Bronchial epithelial cell (primary cell): ENCODE measurements around the gene CHRNE. TPM values are rescaled to one million over a fixed set of nuclear protein-coding genes. Genes with fewer than 3 reads are reported as not detected.

Experiments
- DNase-seq: peaks from one replicate; pipeline ENCODE4 v3.0.0-alpha.2; 2010; ENCODE audit warnings: low read depth
- FAIRE-seq: peaks from 2 replicates; lab custom pipeline; 2011; peaks lifted over from hg19 to GRCh38; lab: Jason Lieb, UNC
- H3K27me3 ChIP-seq: 2 replicates; pipeline ENCODE4 v1.5.1; 2011; ENCODE audit warnings: low read length; ENCODE audit not compliant: control insufficient read depth, insufficient read depth
- H3K36me3 ChIP-seq: 2 replicates; pipeline ENCODE4 v1.5.1; 2011; ENCODE audit warnings: low read length; ENCODE audit not compliant: control insufficient read depth, insufficient read depth
- H3K4me3 ChIP-seq: 2 replicates; pipeline ENCODE4 v1.5.1; 2011; ENCODE audit warnings: mild to moderate bottlenecking, low read depth, low read length, control low read depth
- CTCF ChIP-seq: IDR thresholded peaks from 2 replicates; pipeline ENCODE4 v1.5.1; 2011; ENCODE audit warnings: mild to moderate bottlenecking, moderate library complexity, low read length, control low read depth, inconsistent platforms; ENCODE audit not compliant: insufficient read depth, severe bottlenecking
- total RNA-seq: library from RNA; depleted of rRNA; stranded (reverse); fragments of >200 nt; gene quantifications from 2 replicates; pipeline ENCODE4 v1.2.1, GENCODE V29; 2014

The CHRNE gene
- total RNA-seq, 1 donor from 2014 or later, result 0.79 TPM

DNA sequence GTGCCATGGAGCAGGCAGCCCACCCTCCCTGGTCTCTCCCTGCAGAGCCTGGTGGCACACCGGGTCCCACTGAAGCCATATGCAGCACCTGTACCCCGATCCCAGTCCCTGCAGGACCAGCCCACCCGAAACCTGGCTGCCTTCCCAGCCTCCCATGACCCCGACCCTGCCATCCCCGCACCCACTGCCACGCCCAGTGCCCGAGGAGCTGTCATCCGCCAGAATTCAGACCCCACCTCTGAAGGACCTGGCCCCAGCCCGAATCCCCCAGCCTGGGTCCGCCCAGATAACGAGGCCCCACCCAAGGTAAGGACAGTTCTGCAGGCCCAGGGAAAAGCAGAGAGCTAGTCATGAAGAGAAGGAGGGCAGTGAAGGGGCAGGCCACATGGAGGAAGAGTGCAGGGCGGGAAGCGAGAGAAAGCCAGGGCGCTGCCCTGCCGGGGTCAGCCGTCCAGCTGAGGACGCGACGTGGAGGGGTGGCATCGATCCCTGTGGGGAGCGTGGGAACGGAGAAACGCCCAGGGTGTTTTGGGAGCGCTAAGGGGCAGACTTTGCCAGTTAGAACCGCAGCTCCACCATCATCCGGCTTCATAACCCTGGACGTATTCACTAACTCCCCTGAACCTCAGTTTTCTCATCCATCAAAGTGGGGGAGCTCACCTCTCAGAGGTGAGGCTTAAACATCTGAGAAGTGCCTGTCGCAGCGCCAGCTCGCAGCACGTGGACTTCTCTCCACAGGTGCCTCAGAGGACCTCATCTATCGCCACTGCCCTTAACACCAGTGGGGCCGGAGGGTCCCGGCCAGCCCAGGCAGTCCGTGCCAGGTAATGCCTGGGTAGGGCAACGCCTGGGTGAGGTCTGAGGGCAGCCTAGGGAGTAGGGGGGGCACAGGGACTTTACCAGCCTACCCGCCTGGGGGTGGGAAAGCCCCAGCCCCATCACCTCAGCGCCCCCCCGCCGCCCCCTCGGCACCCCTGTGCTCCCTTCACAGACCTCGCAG is 11.2 kb downstream of the CHRNE start:
- TF ChIP-seq CTCF, result no peak
- FAIRE-seq, result no peak
- Histone ChIP-seq H3K4me3 (no peak overlapping the region), H3K36me3 (peaks cover 76% of the 10 kb centered on the region), H3K27me3 (no peaks in the 10 kb centered on the region)
- DNase-seq, result no peak

DNA sequence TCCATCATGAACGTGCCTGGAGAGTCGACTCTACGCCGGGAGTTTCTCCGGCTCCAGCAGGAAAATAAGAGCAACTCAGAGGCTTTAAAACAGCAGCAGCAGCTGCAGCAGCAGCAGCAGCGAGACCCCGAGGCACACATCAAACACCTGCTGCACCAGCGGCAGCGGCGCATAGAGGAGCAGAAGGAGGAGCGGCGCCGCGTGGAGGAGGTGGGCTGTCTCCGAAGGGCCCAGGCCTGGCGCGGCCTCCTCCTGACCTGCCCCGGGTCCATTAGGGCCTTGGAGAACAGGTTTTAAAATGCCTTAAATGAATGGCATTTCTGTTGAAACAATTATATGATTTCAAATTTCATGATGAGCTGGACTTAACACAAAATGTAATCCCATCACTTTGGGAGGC is 15.3 kb downstream of the CHRNE start:
- H3K36me3 ChIP-seq, result peaks cover 67% of the 10 kb centered on the region
- DNase-seq (no peak), FAIRE-seq (no peak)
- TF ChIP-seq CTCF, result no peak
- H3K4me3 ChIP-seq, result no peak overlapping the region
- no peaks in the 10 kb centered on the region for H3K27me3 ChIP-seq

GRCh38 chr17:4886830-4887229 is 16.1 kb downstream of the CHRNE start:
- no peak for TF ChIP-seq CTCF

DNA sequence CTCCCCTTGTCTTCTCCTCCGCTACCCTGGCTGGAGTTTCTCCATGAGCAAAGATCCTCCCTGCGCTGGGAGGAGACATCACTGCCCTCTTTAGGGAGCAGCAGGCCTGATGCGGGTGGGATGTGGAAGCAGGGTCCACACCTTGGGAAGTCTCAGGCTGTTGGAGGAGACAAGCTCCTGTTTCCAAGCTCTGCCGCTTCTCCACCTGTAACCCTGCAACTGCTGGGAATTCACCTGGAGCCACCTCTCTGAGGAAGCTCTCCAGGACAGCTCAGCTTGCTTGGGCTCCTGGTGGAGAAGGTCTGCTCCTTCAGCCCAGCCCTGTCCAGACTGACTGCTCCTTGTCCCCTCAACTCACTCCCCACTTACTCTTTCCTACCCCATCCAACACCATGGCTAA is 18.4 kb downstream of the CHRNE start:
- no peak overlapping the region for H3K4me3 ChIP-seq
- no peak for FAIRE-seq
- no peak for TF ChIP-seq CTCF
- H3K27me3 ChIP-seq, result no peaks in the 10 kb centered on the region
- peaks cover 62% of the 10 kb centered on the region for H3K36me3 ChIP-seq
- no peak for DNase-seq

More at GRCh38 chr17:4886830-4887229, 16.1 kb downstream of the CHRNE start:
- Histone ChIP-seq H3K36me3 (peaks cover 67% of the 10 kb centered on the region), H3K4me3 (no peak overlapping the region), H3K27me3 (no peaks in the 10 kb centered on the region)
- no peak for FAIRE-seq
- no peak for DNase-seq

GRCh38 chr17:4881761-4882555 is 20.9 kb downstream of the CHRNE start:
- DNase-seq (peak; percentile 69), FAIRE-seq (no peak)
- no peaks in the 10 kb centered on the region for H3K27me3 ChIP-seq
- H3K36me3 ChIP-seq, result peaks cover 65% of the 10 kb centered on the region
- no peak overlapping the region for H3K4me3 ChIP-seq
- TF ChIP-seq CTCF, result peak; percentile 93
